B cell (primary cell): ENCODE results near the gene ZNF506.

Experiments
- EZH2 ChIP-seq: IDR thresholded peaks from 2 replicates; pipeline ENCODE4 v1.6.1; 2012; ENCODE audit warnings: borderline replicate concordance, low read depth, mild to moderate bottlenecking, moderate library complexity, low read length; ENCODE audit not compliant: insufficient read depth, poor library complexity, severe bottlenecking
- TF ChIP-seq, protein P1 (sequence below): fragments of 200-600 bp; IDR thresholded peaks from one replicate; pipeline ENCODE4 v1.8.0; 2022; ENCODE audit warnings: antibody characterized with exemption, mild to moderate bottlenecking

DNA sequence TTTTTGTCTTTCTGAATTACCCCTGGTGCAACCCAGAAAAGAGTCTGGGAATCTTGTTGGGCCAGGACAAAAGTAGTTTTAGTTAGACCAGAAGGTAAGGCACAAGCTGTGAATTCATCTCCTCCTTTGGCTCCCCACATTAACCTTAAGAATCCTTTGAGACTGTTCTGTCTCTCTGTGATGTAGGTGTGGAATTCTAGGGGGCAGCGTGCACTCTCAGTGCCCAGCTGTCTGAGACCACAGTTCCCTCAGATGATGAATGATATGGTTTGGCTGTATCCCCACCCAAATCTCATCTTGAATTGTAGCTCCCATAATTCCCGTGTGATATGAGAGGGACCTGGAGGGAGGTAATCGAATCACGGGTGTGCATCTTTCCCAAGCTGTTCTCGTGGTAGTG lies 43.9 kb downstream of the ZNF506 start:
- no peak for TF ChIP-seq EZH2
- TF ChIP-seq, protein P1, sequence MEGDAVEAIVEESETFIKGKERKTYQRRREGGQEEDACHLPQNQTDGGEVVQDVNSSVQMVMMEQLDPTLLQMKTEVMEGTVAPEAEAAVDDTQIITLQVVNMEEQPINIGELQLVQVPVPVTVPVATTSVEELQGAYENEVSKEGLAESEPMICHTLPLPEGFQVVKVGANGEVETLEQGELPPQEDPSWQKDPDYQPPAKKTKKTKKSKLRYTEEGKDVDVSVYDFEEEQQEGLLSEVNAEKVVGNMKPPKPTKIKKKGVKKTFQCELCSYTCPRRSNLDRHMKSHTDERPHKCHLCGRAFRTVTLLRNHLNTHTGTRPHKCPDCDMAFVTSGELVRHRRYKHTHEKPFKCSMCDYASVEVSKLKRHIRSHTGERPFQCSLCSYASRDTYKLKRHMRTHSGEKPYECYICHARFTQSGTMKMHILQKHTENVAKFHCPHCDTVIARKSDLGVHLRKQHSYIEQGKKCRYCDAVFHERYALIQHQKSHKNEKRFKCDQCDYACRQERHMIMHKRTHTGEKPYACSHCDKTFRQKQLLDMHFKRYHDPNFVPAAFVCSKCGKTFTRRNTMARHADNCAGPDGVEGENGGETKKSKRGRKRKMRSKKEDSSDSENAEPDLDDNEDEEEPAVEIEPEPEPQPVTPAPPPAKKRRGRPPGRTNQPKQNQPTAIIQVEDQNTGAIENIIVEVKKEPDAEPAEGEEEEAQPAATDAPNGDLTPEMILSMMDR, result no peak
